Measurements from ENCODE around the gene ASAP3.

The ASAP3 gene

GRCh38 chr1:23526329-23527041, 42.5 kb upstream of the ASAP3 start:
- H3K9me3 ChIP-seq (ENCODE audit: insufficient read depth, low read depth, low read length): no peaks in the 10 kb centered on the region
- H3K4me3 ChIP-seq (ENCODE audit: low read length): no peak overlapping the region
- no peaks in the 10 kb centered on the region for H3K36me3 ChIP-seq (ENCODE audit: insufficient read depth, low read length)
- no peak overlapping the region for H3K27ac ChIP-seq (ENCODE audit: low read depth, low read length)
- H3K9ac ChIP-seq (ENCODE audit: low read depth, low read length): no peak overlapping the region
- peaks cover 23% of the 10 kb centered on the region for H3K27me3 ChIP-seq (ENCODE audit: insufficient read depth, low read length)
- WGBS: 90% methylated on average over 8 of the region's 8 CpGs
- peaks cover 16% of the 10 kb centered on the region for H3K4me1 ChIP-seq (ENCODE audit: insufficient read depth, low read length)

- Histone ChIP-seq H3K9ac (ENCODE audit: low read depth, low read length) (no peak overlapping the region), H3K27ac (ENCODE audit: low read depth, low read length) (no peak overlapping the region)
These were observed 41.7 kb upstream of the ASAP3 start for GRCh38 chr1:23525558-23526250.

GRCh38 chr1:23524716-23525401, 40.9 kb upstream of the ASAP3 start:
- H3K36me3 ChIP-seq (ENCODE audit: insufficient read depth, low read length): 0 out of 2 replicates have a peak, but pooled peaks cover 4% of the 10 kb centered on the region

More at GRCh38 chr1:23525558-23526250, 41.7 kb upstream of the ASAP3 start:
- H3K4me3 ChIP-seq (ENCODE audit: low read length): no peak overlapping the region
- no peaks in the 10 kb centered on the region for H3K9me3 ChIP-seq (ENCODE audit: insufficient read depth, low read depth, low read length)
- peaks cover 20% of the 10 kb centered on the region for H3K27me3 ChIP-seq (ENCODE audit: insufficient read depth, low read length)
- no peaks in the 10 kb centered on the region for H3K36me3 ChIP-seq (ENCODE audit: insufficient read depth, low read length)
- H3K4me1 ChIP-seq (ENCODE audit: insufficient read depth, low read length): peaks cover 15% of the 10 kb centered on the region
- WGBS: 70% methylated on average over 5 of the region's 5 CpGs

GRCh38 chr1:23524163-23524562, 40.2 kb upstream of the ASAP3 start:
- WGBS: 92% methylated on average over 1 of the region's 3 CpGs
- Histone ChIP-seq H3K27ac (ENCODE audit: low read depth, low read length) (no peak overlapping the region), H3K4me1 (ENCODE audit: insufficient read depth, low read length) (peaks cover 15% of the 10 kb centered on the region), H3K4me3 (ENCODE audit: low read length) (no peak overlapping the region), H3K36me3 (ENCODE audit: insufficient read depth, low read length) (0 out of 2 replicates have a peak, but pooled peaks cover 8% of the 10 kb centered on the region), H3K27me3 (ENCODE audit: insufficient read depth, low read length) (peaks cover 5% of the 10 kb centered on the region), H3K9me3 (ENCODE audit: insufficient read depth, low read depth, low read length) (no peaks in the 10 kb centered on the region), H3K9ac (ENCODE audit: low read depth, low read length) (no peak overlapping the region)

More at GRCh38 chr1:23524716-23525401, 40.9 kb upstream of the ASAP3 start:
- H3K9me3 ChIP-seq (ENCODE audit: insufficient read depth, low read depth, low read length): no peaks in the 10 kb centered on the region
- no peak overlapping the region for H3K27ac ChIP-seq (ENCODE audit: low read depth, low read length)
- H3K9ac ChIP-seq (ENCODE audit: low read depth, low read length): no peak overlapping the region
- H3K4me3 ChIP-seq (ENCODE audit: low read length): no peak overlapping the region
- peaks cover 12% of the 10 kb centered on the region for H3K27me3 ChIP-seq (ENCODE audit: insufficient read depth, low read length)
- H3K4me1 ChIP-seq (ENCODE audit: insufficient read depth, low read length): peaks cover 15% of the 10 kb centered on the region
- WGBS: 59% methylated on average over 9 of the region's 9 CpGs

GRCh38 chr1:23522244-23522982, 38.4 kb upstream of the ASAP3 start:
- H3K36me3 ChIP-seq (ENCODE audit: insufficient read depth, low read length): peaks cover 17% of the 10 kb centered on the region; the same call in 1 of the 2 replicates
- H3K4me1 ChIP-seq (ENCODE audit: insufficient read depth, low read length): peaks cover 15% of the 10 kb centered on the region
- no peak overlapping the region for H3K27ac ChIP-seq (ENCODE audit: low read depth, low read length)
- H3K9me3 ChIP-seq (ENCODE audit: insufficient read depth, low read depth, low read length): no peaks in the 10 kb centered on the region
- H3K9ac ChIP-seq (ENCODE audit: low read depth, low read length): no peak overlapping the region
- 93% methylated on average over 6 of the region's 7 CpGs for WGBS
- no peak overlapping the region for H3K4me3 ChIP-seq (ENCODE audit: low read length)
- no peaks in the 10 kb centered on the region for H3K27me3 ChIP-seq (ENCODE audit: insufficient read depth, low read length)

GRCh38 chr1:23521588-23521987, 37.6 kb upstream of the ASAP3 start:
- Histone ChIP-seq H3K36me3 (ENCODE audit: insufficient read depth, low read length) (peaks cover 17% of the 10 kb centered on the region; the same call in 1 of the 2 replicates), H3K4me1 (ENCODE audit: insufficient read depth, low read length) (peaks cover 15% of the 10 kb centered on the region), H3K9me3 (ENCODE audit: insufficient read depth, low read depth, low read length) (no peaks in the 10 kb centered on the region), H3K4me3 (ENCODE audit: low read length) (no peak overlapping the region), H3K27me3 (ENCODE audit: insufficient read depth, low read length) (no peaks in the 10 kb centered on the region), H3K27ac (ENCODE audit: low read depth, low read length) (no peak overlapping the region), H3K9ac (ENCODE audit: low read depth, low read length) (no peak overlapping the region)
- WGBS: 95% methylated on average over 16 of the region's 16 CpGs

GRCh38 chr1:23517581-23517980, 33.6 kb upstream of the ASAP3 start:
- H3K9me3 ChIP-seq (ENCODE audit: insufficient read depth, low read depth, low read length): no peaks in the 10 kb centered on the region

GRCh38 chr1:23515905-23516304, 31.9 kb upstream of the ASAP3 start:
- Histone ChIP-seq H3K27ac (ENCODE audit: low read depth, low read length) (no peak overlapping the region), H3K27me3 (ENCODE audit: insufficient read depth, low read length) (no peaks in the 10 kb centered on the region), H3K9me3 (ENCODE audit: insufficient read depth, low read depth, low read length) (no peaks in the 10 kb centered on the region), H3K9ac (ENCODE audit: low read depth, low read length) (no peak overlapping the region), H3K4me3 (ENCODE audit: low read length) (no peak overlapping the region), H3K4me1 (ENCODE audit: insufficient read depth, low read length) (no peaks in the 10 kb centered on the region), H3K36me3 (ENCODE audit: insufficient read depth, low read length) (peaks cover 37% of the 10 kb centered on the region)
- 86% methylated on average over 4 of the region's 4 CpGs for WGBS

More at GRCh38 chr1:23517581-23517980, 33.6 kb upstream of the ASAP3 start:
- no peak overlapping the region for H3K9ac ChIP-seq (ENCODE audit: low read depth, low read length)
- H3K4me1 ChIP-seq (ENCODE audit: insufficient read depth, low read length): no peaks in the 10 kb centered on the region
- no peaks in the 10 kb centered on the region for H3K27me3 ChIP-seq (ENCODE audit: insufficient read depth, low read length)
- no peak overlapping the region for H3K27ac ChIP-seq (ENCODE audit: low read depth, low read length)
- no peak overlapping the region for H3K4me3 ChIP-seq (ENCODE audit: low read length)
- WGBS: 94% methylated on average over 9 of the region's 9 CpGs
- H3K36me3 ChIP-seq (ENCODE audit: insufficient read depth, low read length): peaks cover 35% of the 10 kb centered on the region

- no peak overlapping the region for H3K4me3 ChIP-seq (ENCODE audit: low read length)
- H3K36me3 ChIP-seq (ENCODE audit: insufficient read depth, low read length): peaks cover 30% of the 10 kb centered on the region
- WGBS: 93% methylated on average over 3 of the region's 3 CpGs
- H3K27ac ChIP-seq (ENCODE audit: low read depth, low read length): no peak overlapping the region
- H3K27me3 ChIP-seq (ENCODE audit: insufficient read depth, low read length): no peaks in the 10 kb centered on the region
- no peak overlapping the region for H3K9ac ChIP-seq (ENCODE audit: low read depth, low read length)
- no peaks in the 10 kb centered on the region for H3K4me1 ChIP-seq (ENCODE audit: insufficient read depth, low read length)
- no peaks in the 10 kb centered on the region for H3K9me3 ChIP-seq (ENCODE audit: insufficient read depth, low read depth, low read length)
These were observed 30.2 kb upstream of the ASAP3 start for GRCh38 chr1:23514111-23514679.

GRCh38 chr1:23509896-23510295, 25.9 kb upstream of the ASAP3 start:
- no peak overlapping the region for H3K9ac ChIP-seq (ENCODE audit: low read depth, low read length)
- H3K4me1 ChIP-seq (ENCODE audit: insufficient read depth, low read length): peaks cover 3% of the 10 kb centered on the region; the same call in 1 of the 2 replicates

More at GRCh38 chr1:23509896-23510295, 25.9 kb upstream of the ASAP3 start:
- H3K27ac ChIP-seq (ENCODE audit: low read depth, low read length): no peak overlapping the region
- 94% methylated on average over 15 of the region's 15 CpGs for WGBS
- no peaks in the 10 kb centered on the region for H3K27me3 ChIP-seq (ENCODE audit: insufficient read depth, low read length)
- no peak overlapping the region for H3K4me3 ChIP-seq (ENCODE audit: low read length)
- no peaks in the 10 kb centered on the region for H3K9me3 ChIP-seq (ENCODE audit: insufficient read depth, low read depth, low read length)
- H3K36me3 ChIP-seq (ENCODE audit: insufficient read depth, low read length): peaks cover 14% of the 10 kb centered on the region; the same call in 1 of the 2 replicates

Measured in HUES64 (cell line).